ENCODE results near the gene TMEM121. TPM values are rescaled to one million over a fixed set of nuclear protein-coding genes. Genes with fewer than 3 reads are reported as not detected.

The TMEM121 gene
- total and polyA plus RNA-seq, 2 of the 8 experiments (the other 6 are each of a cell fraction or from before 2014, with no cell fraction given), result 1.9 TPM; not detected in 1

DNA sequence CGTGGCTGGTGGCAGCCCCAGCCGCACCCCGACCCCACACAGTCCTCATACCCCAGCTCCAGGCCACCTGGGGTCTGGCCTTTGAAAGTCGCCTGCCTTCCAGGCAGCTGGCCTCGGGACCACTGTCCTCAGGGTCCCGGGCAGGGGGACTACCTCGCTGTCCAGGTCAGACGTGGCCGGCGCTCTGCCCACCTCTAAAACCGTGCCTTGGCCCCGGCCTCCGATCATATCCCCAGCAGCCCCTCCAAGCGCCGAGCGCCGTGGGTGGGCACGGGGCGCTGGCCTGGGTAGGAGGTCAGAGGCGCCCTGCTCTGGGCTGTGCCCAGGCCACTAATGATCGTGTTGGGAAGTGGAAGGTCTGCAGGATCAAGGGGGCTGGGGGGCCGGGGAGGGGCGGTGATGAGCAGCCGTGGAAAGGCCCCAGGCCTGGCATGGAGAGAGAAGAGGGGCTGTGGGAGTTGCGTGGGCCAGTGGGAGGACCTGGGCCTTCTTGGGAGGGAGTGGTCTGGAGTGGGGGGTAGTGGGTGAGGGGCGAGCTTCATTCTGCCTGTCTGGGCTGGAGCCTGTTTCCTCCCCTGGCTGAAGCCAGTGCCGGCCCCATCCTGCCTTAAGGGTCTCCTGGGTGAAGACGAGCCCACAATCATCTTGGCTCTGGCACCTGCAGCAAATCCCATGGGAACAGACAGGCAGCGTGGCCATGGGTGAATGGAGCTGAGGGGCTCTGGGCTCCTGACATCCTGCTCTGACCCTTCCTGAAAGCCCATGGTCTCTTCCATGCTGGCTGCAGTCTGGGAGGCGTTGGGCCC lies 4.9 kb downstream of the TMEM121 start:
- Histone ChIP-seq H4K8ac (ENCODE audit: extremely low read depth, insufficient read depth, low read length) (no peak overlapping the region), H3K23me2 (ENCODE audit: low read depth, low read length) (no peaks in the 10 kb centered on the region; the same call in 1 of the 2 replicates), H2BK15ac (ENCODE audit: low read length) (no peak overlapping the region), H3K9ac (replicated peaks in 1 of 4; ENCODE audit: extremely low read depth in 1 of 4, low read depth in 3 of 4, low read length in 3 of 4) (no peak overlapping the region), H2BK120ac (replicated peaks; ENCODE audit: low read depth, low read length) (no peak overlapping the region), H3K36me3 (ENCODE audit: control insufficient read depth in 2 of 4, insufficient read depth in 4 of 4, low read length in 3 of 4) (no peaks in the 10 kb centered on the region), H3K23ac (ENCODE audit: insufficient read length) (no peak overlapping the region), H2AFZ (ENCODE audit: low read length) (no peak overlapping the region), H3K27ac (ENCODE audit: low read depth, low read length) (no peak overlapping the region), H4K5ac (ENCODE audit: insufficient read length, low read depth, low read length) (no peak overlapping the region), H4K20me1 (replicated peaks in 1 of 2; ENCODE audit: control insufficient read depth in 1 of 2, insufficient read depth in 2 of 2, low read length in 2 of 2) (no peaks in the 10 kb centered on the region), H3K4me3 (ENCODE audit: extremely low read depth in 1 of 4, insufficient read depth in 2 of 4, low read depth in 3 of 4, low read length in 4 of 4) (no peak overlapping the region), H2BK20ac (ENCODE audit: low read length) (no peak overlapping the region), H3K56ac (replicated peaks; ENCODE audit: insufficient read length, low read depth, low read length) (no peak overlapping the region), H3K18ac (ENCODE audit: extremely low read depth, low read length) (no peak overlapping the region), H4K91ac (replicated peaks; ENCODE audit: insufficient read length, low read length) (no peak overlapping the region), H2BK5ac (ENCODE audit: low read depth, low read length) (no peak overlapping the region), H3K9me3 (ENCODE audit: insufficient read depth in 2 of 2, low read depth in 1 of 2, low read length in 1 of 2) (peaks cover 6 to 71% of the 10 kb centered on the region in 2 experiments; a peak in 3 of 4 replicates), H3K4me2 (ENCODE audit: insufficient read depth in 1 of 2, low read depth in 2 of 2, low read length in 2 of 2) (no peak overlapping the region), H3K4ac (replicated peaks; ENCODE audit: insufficient read length, low read depth, low read length) (no peak overlapping the region), H2BK12ac (ENCODE audit: low read depth, low read length) (no peak overlapping the region), H3K4me1 (replicated peaks in 1 of 4; ENCODE audit: control insufficient read depth in 3 of 4, insufficient read depth in 4 of 4, low read length in 3 of 4) (peaks cover 0 to 2% (median 0%) of the 10 kb centered on the region in 4 experiments; a peak in 3 of 7 replicates), H3K14ac (ENCODE audit: insufficient read length) (no peak overlapping the region), H3K27me3 (replicated peaks in 1 of 4; ENCODE audit: control insufficient read depth in 3 of 4, extremely low read depth in 1 of 4, insufficient read depth in 3 of 4, low read length in 3 of 4) (peaks cover 9 to 27% (median 20%) of the 10 kb centered on the region in 4 experiments), H3K79me1 (ENCODE audit: low read depth, low read length) (no peaks in the 10 kb centered on the region), H2AK5ac (ENCODE audit: low read depth, low read length) (no peak overlapping the region), H3K79me2 (ENCODE audit: control insufficient read depth in 1 of 2, insufficient read depth in 2 of 2, low read length in 2 of 2) (no peaks in the 10 kb centered on the region)
- DNase-seq (ENCODE audit: low read depth in 1 of 2, low spot score in 2 of 2), result no peak
- POLR2A ChIA-PET (ENCODE audit: partially characterized antibody), result no interaction called here
- no peak for TF ChIP-seq YY1 (IDR thresholded peaks at IDR 0.05; ENCODE audit: low read depth, low read length)
- TF ChIP-seq RNF2 (IDR thresholded peaks at IDR 0.05; ENCODE audit: borderline replicate concordance, low read depth, low read length, missing control alignments, poor library complexity, severe bottlenecking), result no peak
- no peak for TF ChIP-seq CBX8 (IDR thresholded peaks at IDR 0.05; ENCODE audit: borderline replicate concordance, low read depth, low read length)
- no peak for TF ChIP-seq JUN (IDR thresholded peaks at IDR 0.05; ENCODE audit: low read depth, low read length)
- no peak for TF ChIP-seq BRCA1 (IDR thresholded peaks at IDR 0.05; ENCODE audit: low read depth, low read length)
- no peak for TF ChIP-seq TCF12 (IDR thresholded peaks at IDR 0.05; ENCODE audit: low read depth, low read length)
- no peak for TF ChIP-seq SAP30 (IDR thresholded peaks at IDR 0.05; ENCODE audit: insufficient read depth, insufficient replicate concordance, low read length)
- TF ChIP-seq RAD21 (IDR thresholded peaks at IDR 0.05 in 1 of 2, conservative IDR thresholded peaks at IDR 0.05 in 1 of 2; ENCODE audit: low read depth in 2 of 2, low read length in 2 of 2), result no peak
- TF ChIP-seq EGR1 (IDR thresholded peaks at IDR 0.05; ENCODE audit: borderline replicate concordance, low read depth, low read length), result no peak
- WGBS, 2 experiments (ENCODE audit: extremely low coverage in 1 of 2, insufficient coverage in 1 of 2, insufficient read length in 1 of 2, insufficient replicate concordance in 2 of 2, low coverage in 1 of 2, low lambda C conversion rate in 2 of 2, missing lambda C conversion rate in 1 of 2), result 88% methylated on average over 16 of the region's 30 CpGs; no CpG with 5 or more reads in 1 of the 2 experiments
- FAIRE-seq, result no peak
- CTCF ChIA-PET (ENCODE audit: partially characterized antibody), result no interaction called here

All from H1 (cell line).